ENCODE measurements around the gene TXNDC17.
"Not testable (repeated sequence)": the region's sequence is repeated elsewhere in the genome, so short reads cannot be mapped to it uniquely, and the experiment has no call there.

The TXNDC17 gene

GRCh38 chr17:6637458-6637840 is 3.4 kb upstream of the TXNDC17 start:
- DNase-seq (ENCODE audit: low spot score), result no peak

- DNase-seq (ENCODE audit: low spot score), result no peak
These were observed 2.6 kb upstream of the TXNDC17 start for GRCh38 chr17:6638046-6638908.

GRCh38 chr17:6639014-6639585 is 1.8 kb upstream of the TXNDC17 start:
- no peak for DNase-seq (ENCODE audit: low spot score)

- DNase-seq (ENCODE audit: low spot score), result peak; percentile 70
These were observed 999 bp upstream of the TXNDC17 start for GRCh38 chr17:6639586-6640535.

- no peak for DNase-seq (ENCODE audit: low spot score)
These were observed 495 bp downstream of the TXNDC17 start for GRCh38 chr17:6641247-6641863.

- no peak for DNase-seq (ENCODE audit: low spot score)
These were observed 1.7 kb downstream of the TXNDC17 start for GRCh38 chr17:6642592-6642991.

- no peak for DNase-seq (ENCODE audit: low spot score)
These were observed 2.7 kb downstream of the TXNDC17 start for GRCh38 chr17:6643451-6644125.

- DNase-seq (ENCODE audit: low spot score), result no peak
These were observed 7.3 kb downstream of the TXNDC17 start for GRCh38 chr17:6648181-6648580.

- peak; percentile 99 for DNase-seq (ENCODE audit: low spot score)
These were observed 10.6 kb downstream of the TXNDC17 start, which contains the start of the genes C17orf100 and MED31 for GRCh38 chr17:6651354-6651918. Gene C17orf100, plus strand, starts transcription at chr17:6651762. Its CDS starts 152 bp downstream, at chr17:6651914. Gene MED31, minus strand, starts transcription at chr17:6651605. Its CDS starts 77 bp downstream, at chr17:6651528.

GRCh38 chr17:6651919-6652452 is 11.1 kb downstream of the TXNDC17 start:
- peak; percentile 57 for DNase-seq (ENCODE audit: low spot score)

GRCh38 chr17:6654841-6655731 is 14.2 kb downstream of the TXNDC17 start:
- DNase-seq (ENCODE audit: low spot score), result no peak

GRCh38 chr17:6655732-6656361 is 15.0 kb downstream of the TXNDC17 start:
- DNase-seq (ENCODE audit: low spot score), result not testable (repeated sequence)

GRCh38 chr17:6656797-6657632 is 16.2 kb downstream of the TXNDC17 start:
- not testable (repeated sequence) for DNase-seq (ENCODE audit: low spot score)

- DNase-seq (ENCODE audit: low spot score), result no peak
These were observed 16.9 kb downstream of the TXNDC17 start for GRCh38 chr17:6657633-6658287.

GRCh38 chr17:6658411-6658810 is 17.6 kb downstream of the TXNDC17 start:
- DNase-seq (ENCODE audit: low spot score), result not testable (repeated sequence)

GRCh38 chr17:6660101-6660500 is 19.2 kb downstream of the TXNDC17 start:
- DNase-seq (ENCODE audit: low spot score), result no peak

- no peak for DNase-seq (ENCODE audit: low spot score)
These were observed 20.1 kb downstream of the TXNDC17 start for GRCh38 chr17:6660805-6661463.

Measured in AG20443 (cell line).